Erythroblast (primary cell): ENCODE results near the gene LRRC49.
"Not testable (repeated sequence)": the region's sequence is repeated elsewhere in the genome, so short reads cannot be mapped to it uniquely, and the experiment has no call there.

Experiments used
- DNase-seq, 2 experiments: peaks; one replicate each; lab custom pipeline; 2025; lab: John Stamatoyannopoulos, UW
- GATA1 ChIP-seq: IDR thresholded peaks from 2 replicates; pipeline ENCODE4 v1.6.1; 2011; ENCODE audit warnings: low read depth, mild to moderate bottlenecking, control low read depth, low read length, moderate library complexity
- POLR2A ChIP-seq: IDR thresholded peaks from 2 replicates; pipeline ENCODE4 v1.6.1; 2011; ENCODE audit warnings: mild to moderate bottlenecking, low read length

LRRC49 gene

DNA sequence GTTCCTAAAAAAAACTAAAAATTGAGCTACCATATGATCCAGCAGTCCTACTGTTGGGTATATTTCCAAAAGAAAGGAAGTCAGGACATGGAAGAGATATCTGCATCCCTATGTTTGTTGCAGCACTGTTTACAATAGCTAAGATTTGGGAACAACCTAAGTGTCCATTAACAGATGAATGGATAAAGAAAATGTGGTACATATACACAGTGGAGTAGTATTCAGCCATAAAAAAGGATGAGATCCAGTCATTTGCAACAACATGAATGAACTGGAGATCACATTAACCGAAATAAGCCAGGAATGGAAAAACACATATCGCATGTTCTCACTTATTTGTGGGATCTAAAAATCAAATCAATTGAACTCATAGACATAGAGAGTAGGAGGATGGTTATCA, 29.5 kb downstream of the LRRC49 start:
- no peak for DNase-seq
- TF ChIP-seq GATA1 (no peak), POLR2A (no peak)

DNA sequence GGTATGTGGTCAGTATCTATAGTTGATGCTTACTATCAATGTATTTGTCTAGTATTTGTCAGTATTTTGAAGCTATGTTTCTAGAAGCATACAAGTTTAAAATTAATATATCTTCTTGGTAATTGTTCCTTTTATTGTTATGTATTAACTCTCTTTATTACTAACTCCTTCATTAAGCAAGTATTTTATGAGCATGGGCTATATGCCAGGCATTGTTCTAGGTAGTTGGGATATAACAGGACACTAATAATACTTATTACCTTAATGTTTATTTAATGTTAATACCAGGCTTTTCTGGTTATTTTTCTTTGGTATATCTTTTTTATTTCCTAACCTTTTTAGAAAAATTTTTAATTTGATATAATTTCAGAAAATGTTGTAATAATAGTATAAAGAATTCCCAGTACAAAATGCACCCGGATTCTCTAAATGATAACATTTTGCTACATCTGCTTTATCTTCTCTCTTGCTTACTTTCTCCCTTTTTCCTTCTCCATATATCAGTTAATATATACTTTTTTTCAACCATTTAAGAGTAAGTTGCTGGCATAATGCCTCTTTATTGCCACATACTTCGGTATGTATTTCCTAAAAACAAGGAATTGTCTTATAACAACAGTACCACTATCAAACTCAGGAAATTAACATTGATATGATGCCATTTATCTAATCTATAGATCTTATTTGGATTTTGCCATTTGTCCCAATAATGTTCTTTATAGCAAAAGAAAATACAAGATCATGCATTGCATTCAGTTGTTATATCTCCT, 30.9 kb downstream of the LRRC49 start:
- no peak for TF ChIP-seq GATA1
- TF ChIP-seq POLR2A, result no peak
- DNase-seq, result no peak

DNA sequence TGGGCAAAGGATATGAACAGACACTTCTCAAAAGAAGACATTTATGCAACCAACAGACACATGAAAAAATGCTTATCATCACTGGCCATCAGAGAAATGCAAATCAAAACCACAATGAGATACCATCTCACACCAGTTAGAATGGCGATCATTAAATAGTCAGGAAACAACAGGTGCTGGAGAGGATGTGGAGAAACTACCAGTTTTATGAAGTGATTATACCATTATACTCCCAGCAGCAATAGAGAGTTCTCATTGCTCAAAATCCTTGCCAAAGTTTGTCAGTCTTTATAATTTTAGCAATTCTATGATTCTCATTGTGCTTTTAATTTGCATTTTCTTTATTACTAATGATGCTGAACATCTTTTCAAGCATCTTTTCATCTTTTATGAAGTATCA, 34.3 kb downstream of the LRRC49 start:
- DNase-seq, result not testable (repeated sequence)

DNA sequence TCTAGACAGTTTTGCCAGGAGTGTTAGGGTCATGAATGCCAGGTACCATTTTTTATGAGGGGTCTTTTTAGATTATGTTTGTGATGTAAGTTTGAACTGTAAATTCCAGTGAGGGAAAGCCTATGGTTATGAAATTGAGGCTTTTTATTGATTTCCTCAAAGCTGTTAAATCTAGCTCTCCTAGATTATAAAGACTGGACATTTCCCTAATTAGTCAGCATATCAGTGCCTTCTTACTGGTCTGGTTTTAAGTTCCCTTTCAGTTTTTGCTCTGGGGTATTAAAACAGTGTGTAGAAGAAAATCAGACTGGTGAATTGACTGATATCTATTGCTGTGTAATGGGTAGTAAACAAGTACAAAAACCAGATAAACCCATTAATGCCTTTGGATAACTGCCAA, 39.2 kb downstream of the LRRC49 start:
- no peak for TF ChIP-seq GATA1
- no peak for TF ChIP-seq POLR2A
- DNase-seq, result no peak

DNA sequence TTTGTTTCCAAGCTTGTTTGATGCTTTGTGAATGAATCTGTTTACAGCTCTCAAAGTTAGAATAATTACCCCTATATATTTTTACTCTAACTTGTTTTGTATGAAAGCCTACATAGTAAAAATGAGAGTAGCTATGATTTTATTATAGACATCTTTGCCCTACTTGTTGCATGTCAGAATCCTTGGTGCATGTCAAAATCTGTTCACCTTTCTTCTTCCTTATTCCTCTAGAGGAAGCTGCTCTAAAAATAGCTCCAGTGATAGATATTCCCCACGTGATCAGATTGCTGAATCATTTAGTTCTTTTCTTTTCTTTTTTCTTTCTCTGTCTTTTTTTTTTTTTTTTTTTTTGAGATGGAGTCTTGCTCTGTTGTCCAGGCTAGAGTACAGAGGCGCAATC, 39.8 kb downstream of the LRRC49 start:
- no peak for DNase-seq

DNA sequence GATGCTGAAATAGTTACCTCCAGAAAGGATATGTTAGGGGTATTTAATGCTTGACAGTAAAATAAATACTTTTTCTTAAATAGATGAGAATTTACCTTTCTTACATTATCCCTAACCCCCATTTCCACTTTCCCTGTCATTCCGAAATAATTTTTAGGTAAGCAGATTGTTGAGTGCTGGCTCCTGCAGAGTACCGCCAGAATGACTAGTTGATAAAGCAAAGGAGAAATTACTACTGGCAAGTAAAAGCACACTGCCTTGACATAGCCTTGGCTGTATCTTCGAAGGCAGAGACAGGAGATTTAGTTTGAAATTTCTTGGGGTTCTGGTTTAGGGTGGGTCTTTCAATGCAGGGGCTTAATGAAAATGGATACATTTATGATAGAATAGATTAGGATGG, 40.8 kb downstream of the LRRC49 start:
- no peak for DNase-seq
- TF ChIP-seq GATA1 (no peak), POLR2A (no peak)

More for the DNA sequence above, 39.8 kb downstream of the LRRC49 start:
- no peak for TF ChIP-seq POLR2A
- no peak for TF ChIP-seq GATA1

DNA sequence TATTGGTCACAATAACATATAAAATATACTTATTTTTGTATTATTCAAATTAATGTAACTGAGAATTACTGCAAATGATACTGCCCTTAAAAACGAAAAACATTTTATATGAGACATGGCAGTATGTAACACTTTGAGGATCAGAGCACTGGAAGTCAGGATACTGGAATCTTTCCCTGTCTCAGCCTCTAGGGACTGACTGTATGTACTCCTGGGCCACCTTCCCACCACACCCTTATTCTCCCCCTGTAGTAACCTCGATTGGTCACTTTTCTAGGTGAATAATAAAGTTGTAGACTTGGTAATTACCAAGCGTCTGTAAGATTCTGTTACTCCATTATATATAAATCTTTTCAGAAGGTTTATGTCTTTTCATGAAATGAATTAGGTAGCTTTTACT, 43.0 kb downstream of the LRRC49 start:
- DNase-seq, result no peak
- TF ChIP-seq GATA1 (no peak), POLR2A (no peak)

DNA sequence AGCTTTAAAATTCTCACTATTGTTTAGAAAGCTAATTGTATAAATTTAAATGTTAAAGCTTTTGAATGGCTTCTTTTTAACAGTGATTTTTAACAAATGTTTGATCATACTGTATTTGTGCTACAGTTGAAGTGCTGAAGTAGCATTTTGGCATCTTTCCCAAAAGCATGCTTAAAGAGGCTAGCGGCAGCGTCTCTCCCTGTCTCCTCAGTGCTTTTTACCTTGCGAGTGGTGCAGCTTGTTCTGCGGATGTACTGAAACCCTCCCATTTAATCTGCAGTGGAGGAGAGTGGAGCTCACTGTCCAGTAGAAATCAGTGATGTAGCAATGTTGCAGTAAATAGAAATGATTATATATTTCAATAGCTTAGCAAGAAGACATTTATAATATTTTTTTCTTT, 43.7 kb downstream of the LRRC49 start:
- no peak for DNase-seq
- TF ChIP-seq POLR2A (no peak), GATA1 (no peak)

DNA sequence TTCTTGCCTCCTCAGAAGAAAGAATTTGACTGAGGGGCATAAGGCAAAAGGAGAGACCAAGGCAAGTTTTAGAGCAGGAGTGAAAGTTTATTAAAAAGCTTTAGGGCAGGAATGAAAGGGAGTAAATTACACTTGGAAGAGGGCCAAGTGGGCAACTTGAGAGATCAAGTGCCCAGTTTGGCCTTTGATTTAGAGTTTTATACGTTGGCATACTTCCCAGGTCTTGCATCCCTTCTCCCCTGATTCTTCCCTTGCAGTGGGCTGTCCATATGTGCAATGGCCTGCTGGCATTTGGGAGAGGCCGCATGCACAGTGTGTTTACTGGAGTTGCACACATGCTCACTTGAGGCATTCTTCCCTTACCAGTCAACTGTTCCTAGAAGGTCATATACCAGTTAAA, 50.7 kb downstream of the LRRC49 start:
- DNase-seq, result not testable (repeated sequence)

DNA sequence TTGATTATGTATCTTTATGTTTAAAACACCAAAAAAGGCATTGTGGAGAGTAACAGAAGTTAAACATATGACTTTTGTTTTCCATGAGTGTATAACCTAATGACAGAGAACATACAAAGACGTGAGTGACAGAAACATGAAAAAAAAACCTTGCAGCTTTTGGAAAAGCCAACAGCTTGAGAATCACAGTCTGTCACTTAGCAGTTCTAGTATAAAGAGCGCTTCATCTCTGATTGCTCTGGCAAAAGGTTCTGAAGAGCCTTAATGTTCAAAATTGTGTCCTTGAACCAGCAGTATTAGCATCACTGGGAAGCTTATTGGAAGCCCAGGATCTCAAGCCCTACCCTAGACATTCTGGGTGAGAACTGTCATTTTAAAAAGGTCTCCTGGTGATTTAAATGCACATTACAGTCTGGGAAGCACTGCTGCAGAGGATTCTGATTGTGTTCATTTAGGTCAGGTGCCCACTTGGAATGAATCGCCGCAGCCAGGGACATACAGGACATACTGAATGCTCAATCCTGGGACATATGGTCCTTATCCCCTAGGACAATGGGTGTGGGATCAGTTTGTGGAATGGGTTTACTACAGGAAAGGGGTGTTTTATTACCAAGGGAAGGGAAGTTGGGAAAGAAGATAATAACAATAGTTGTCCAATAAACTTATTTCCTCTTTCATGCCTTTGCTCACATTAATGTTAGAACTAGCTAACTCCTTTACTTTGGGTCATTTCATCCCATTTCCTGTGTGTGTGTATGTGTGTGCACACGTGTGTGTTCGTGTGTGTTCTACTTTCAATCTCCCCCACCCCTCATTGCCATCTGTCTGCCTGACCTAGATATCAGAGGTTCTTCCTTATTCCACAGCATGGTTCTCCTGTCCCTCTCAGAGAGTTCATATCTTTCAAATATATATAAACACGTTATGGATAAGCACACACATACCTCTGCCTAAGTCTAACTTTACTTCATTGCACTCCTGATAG, 55.0 kb downstream of the LRRC49 start:
- TF ChIP-seq GATA1, result no peak
- no peak for TF ChIP-seq POLR2A
- no peak for DNase-seq

DNA sequence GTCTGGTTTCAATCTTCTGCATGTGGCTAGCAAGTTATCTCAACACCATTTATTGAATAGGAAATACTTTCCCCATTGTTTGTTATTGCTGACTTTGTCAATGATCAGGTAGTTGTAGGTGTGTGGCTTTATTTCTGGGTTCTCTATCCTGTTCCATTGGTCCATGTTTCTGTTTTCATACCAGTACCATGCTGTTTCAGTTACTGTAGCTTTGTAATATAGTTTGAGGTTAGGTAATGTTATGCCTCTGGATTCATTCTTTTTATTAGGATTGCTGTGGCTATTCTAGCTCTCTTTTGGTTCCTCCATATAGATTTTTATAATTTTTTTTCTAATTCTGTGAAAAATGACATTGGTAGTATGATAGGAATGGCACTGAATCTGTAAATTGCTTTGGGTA, 58.3 kb downstream of the LRRC49 start:
- TF ChIP-seq POLR2A, result no peak
- TF ChIP-seq GATA1, result no peak
- no peak for DNase-seq

DNA sequence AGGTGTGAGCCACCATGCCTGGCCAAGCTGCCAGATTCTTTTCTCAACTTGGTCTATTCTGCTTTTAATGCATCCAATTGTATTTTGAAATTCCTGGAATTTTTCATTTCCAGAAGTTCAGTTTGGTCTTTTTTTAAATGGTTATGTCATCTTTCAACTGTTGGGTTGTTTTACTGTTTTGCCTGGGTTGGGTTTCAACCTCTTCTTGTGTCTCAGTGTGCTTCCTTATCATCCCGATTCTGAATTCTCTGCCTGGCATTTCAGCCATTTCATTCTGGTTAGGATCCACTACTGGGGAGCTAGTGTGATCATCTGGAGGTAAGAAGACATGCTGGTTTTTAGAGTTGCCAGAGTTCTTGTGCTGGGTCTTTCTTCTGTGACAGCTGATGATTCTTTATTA, 61.5 kb downstream of the LRRC49 start:
- no peak for DNase-seq
- TF ChIP-seq GATA1, result no peak
- TF ChIP-seq POLR2A, result no peak

DNA sequence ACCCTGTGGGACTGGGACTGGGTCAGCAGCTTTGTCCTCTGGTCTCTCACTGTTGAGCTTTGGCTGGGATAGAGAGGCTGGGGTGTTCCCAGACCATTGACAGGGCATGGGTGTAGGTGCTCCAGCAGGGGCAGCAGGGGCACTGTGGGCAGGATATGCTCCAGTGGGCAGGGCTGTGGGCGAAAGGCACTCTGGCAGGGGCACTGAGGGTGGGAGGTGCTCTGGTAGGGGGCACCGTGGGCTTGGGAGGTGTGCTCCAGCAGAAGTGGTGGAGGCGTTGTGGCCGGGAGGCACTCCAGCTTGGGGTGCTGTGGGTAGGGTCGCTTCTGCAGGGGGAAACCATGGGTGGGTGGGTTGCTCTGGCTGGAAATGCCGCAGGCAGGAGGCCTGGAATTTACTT, 62.1 kb downstream of the LRRC49 start:
- no peak for TF ChIP-seq GATA1
- no peak for TF ChIP-seq POLR2A
- no peak for DNase-seq

DNA sequence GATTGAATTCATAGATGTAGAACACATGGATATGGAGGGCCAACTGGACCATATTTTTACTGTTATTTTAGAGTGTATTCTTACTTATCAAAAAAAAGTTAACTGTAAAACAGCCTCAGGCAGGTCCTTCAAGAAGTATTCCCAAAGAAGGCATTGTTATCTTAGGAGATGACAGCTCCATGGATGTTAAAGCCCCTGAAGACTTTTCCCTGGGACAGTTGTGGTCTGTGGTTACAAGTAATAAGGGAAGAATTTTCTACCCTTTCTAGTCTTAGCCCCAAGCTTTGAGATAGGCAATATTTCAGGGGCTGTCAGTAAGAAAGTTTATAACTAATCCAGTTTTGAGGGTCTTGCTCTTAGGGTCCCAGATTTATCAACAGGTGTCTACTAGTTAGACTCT, 62.5 kb downstream of the LRRC49 start:
- no peak for TF ChIP-seq POLR2A
- no peak for TF ChIP-seq GATA1
- no peak for DNase-seq
